Tibial nerve (tissue), 4 donors: ENCODE measurements around the gene PLPP4. TPM values are rescaled to one million over a fixed set of nuclear protein-coding genes. Genes with fewer than 3 reads are reported as not detected.

ENCODE experiments used
- DNase-seq, 2 donors: peaks; one replicate each; pipeline ENCODE4 v3.0.0-alpha.2; 2019; ENCODE audit warnings: low spot score in 2 of 2
- H3K27ac ChIP-seq, 4 donors: fragments of 200-600 bp; sonication (generic) in 3 of 4; one replicate each; pipeline ENCODE4 v1.5.1; 2017 to 2019; ENCODE audit warnings: mild to moderate bottlenecking in 1 of 4
- H3K27me3 ChIP-seq, 2 donors: fragments of 200-600 bp; sonication (generic) in 1 of 2; one replicate each; pipeline versions ENCODE4 v1.5.1 to v1.6.0; 2017 to 2019
- H3K36me3 ChIP-seq, 3 donors: fragments of 200-600 bp; sonication (generic); one replicate each; pipeline ENCODE4 v1.5.1; 2018 to 2019
- H3K4me1 ChIP-seq, 4 donors: fragments of 200-600 bp; sonication (generic) in 3 of 4; one replicate each; pipeline ENCODE4 v1.5.1; 2017 to 2019
- H3K4me3 ChIP-seq, 4 donors: fragments of 200-600 bp; sonication (generic) in 3 of 4; one replicate each; pipeline ENCODE4 v1.5.1; 2017 to 2019; ENCODE audit warnings: mild to moderate bottlenecking in 1 of 4, moderate library complexity in 1 of 4
- H3K9me3 ChIP-seq, 4 donors: fragments of 200-600 bp; sonication (generic) in 3 of 4; one replicate each; pipeline ENCODE4 v1.5.1; 2017 to 2019
- CTCF ChIP-seq, 5 experiments: fragments of 200-600 bp in 3 of 5; fragments of 450-650 bp in 2 of 5; sonication (generic) in 3 of 5; IDR thresholded peaks; one replicate each; pipeline ENCODE4 v1.5.1; 2016 to 2019; ENCODE audit warnings: antibody characterized with exemption in 5 of 5, mild to moderate bottlenecking in 3 of 5, moderate library complexity in 2 of 5
- EP300 ChIP-seq, 2 donors: sonication (generic); formaldehyde crosslinking; IDR thresholded peaks; one replicate each; pipeline ENCODE4 v1.6.1; 2017; ENCODE audit warnings: antibody characterized with exemption in 2 of 2, mild to moderate bottlenecking in 1 of 2
- POLR2A ChIP-seq, 2 donors: fragments of 450-650 bp; IDR thresholded peaks; one replicate each; pipeline ENCODE4 v1.6.1; 2017; ENCODE audit warnings: antibody characterized with exemption in 2 of 2, mild to moderate bottlenecking in 2 of 2, moderate library complexity in 2 of 2
- WGBS, 2 donors: methylation state at CpG; one replicate each; pipeline ENCODE4 v1.1.5; 2018; 5-methylcytosine and 5-hydroxymethylcytosine counted together
- total RNA-seq, 4 donors: library from RNA; depleted of rRNA; stranded (reverse); fragments of >200 nt; gene quantifications; one replicate each; pipeline ENCODE4 v1.1.0, GENCODE V29; 2016

Gene PLPP4
- total RNA-seq, 4 donors from 2014 or later, result not detected

DNA sequence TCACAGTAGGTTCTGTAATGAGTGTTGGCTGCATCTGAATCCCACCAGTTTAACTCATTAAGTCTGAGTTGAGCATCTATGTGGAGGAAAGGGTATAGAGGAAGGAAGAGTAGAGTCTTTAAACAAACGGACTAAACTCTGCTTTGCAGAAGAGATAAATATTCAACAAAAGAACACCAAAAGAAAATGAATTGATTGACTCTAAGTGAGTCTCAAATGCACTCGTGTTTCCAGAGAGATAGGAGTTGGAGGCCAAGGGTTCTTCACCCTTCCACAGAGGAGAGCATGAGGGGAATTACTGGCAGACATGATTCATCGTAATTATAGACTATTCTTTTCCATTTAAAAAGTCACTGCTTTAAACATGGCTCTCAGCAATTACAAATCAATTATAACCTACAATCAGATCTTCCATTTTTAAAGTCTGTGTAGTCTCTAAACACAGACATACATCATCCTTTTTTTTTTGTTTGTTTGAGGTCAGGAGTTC, 56.3 kb downstream of the PLPP4 start:
- Histone ChIP-seq H3K4me3 (no peak overlapping the region), H3K27ac (no peak overlapping the region), H3K4me1 (no peaks in the 10 kb centered on the region), H3K9me3 (no peaks in the 10 kb centered on the region), H3K27me3 (no peaks in the 10 kb centered on the region), H3K36me3 (no peaks in the 10 kb centered on the region)
- 61 to 68% methylated on average over 3 of the region's 3 CpGs for WGBS, 2 donors
- TF ChIP-seq POLR2A (IDR thresholded peaks at IDR 0.05) (no peak), CTCF (IDR thresholded peaks at IDR 0.05) (no peak), EP300 (IDR thresholded peaks at IDR 0.05) (no peak)
- DNase-seq, result no peak

DNA sequence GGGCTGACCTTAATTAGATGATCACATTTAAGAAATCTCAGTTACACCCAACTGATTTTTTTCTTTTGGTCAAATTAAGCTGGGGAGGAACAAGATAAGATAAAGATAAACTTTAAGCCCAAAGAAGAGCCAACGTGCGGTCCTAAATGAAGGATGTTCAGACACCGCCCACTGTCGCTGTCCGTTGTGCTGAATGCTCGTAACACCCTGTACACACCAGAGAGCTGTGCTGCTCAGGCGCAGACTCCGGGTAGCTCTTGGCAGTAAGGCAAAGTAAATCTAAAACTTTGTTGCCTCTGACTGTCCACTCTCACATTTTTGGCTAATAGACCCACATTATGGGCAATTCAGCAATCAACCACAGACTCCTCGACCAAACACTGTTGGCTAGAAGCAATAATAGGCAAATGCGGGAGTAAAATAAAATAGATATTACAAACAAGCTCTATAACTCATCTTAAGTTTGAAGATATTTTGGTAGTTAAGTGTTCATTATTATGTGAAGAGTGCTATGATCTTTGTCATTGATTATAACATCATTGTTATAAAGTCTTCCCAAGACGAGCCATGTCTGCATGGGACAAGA, 57.1 kb downstream of the PLPP4 start:
- H3K27me3 ChIP-seq, result no peaks in the 10 kb centered on the region
- no peaks in the 10 kb centered on the region for H3K4me1 ChIP-seq
- TF ChIP-seq POLR2A (IDR thresholded peaks at IDR 0.05) (no peak), CTCF (IDR thresholded peaks at IDR 0.05) (no peak), EP300 (IDR thresholded peaks at IDR 0.05) (no peak)
- no peak overlapping the region for H3K4me3 ChIP-seq
- H3K27ac ChIP-seq, result no peak overlapping the region
- no peak for DNase-seq
- no peaks in the 10 kb centered on the region for H3K9me3 ChIP-seq
- no peaks in the 10 kb centered on the region for H3K36me3 ChIP-seq
- 31 to 34% methylated on average over 11 of the region's 11 CpGs for WGBS, 2 donors

DNA sequence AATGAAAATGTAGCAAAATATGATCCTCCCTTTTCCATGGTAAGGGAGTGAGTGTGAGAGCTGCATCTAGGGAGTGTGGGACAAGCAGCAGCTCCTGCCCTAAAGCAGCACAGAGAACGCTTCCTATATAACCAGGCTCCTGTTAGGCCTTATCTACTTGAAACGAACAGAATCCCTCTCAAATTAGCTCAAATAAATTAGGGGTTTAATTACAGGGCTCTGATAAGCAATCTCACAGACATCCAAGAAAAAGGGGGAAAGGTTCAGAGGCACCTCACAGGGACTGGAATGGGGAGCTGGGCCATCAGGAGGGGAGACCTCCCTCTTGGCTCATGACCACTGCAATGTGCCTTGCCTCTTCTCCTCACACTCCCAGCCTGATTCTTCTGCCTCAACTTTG, 57.9 kb downstream of the PLPP4 start:
- Histone ChIP-seq H3K9me3 (no peaks in the 10 kb centered on the region), H3K4me3 (no peak overlapping the region), H3K36me3 (no peaks in the 10 kb centered on the region), H3K4me1 (no peaks in the 10 kb centered on the region), H3K27ac (no peak overlapping the region), H3K27me3 (no peaks in the 10 kb centered on the region)
- no peak for TF ChIP-seq EP300 (IDR thresholded peaks at IDR 0.05)
- TF ChIP-seq POLR2A (IDR thresholded peaks at IDR 0.05), result no peak
- TF ChIP-seq CTCF (IDR thresholded peaks at IDR 0.05), result no peak
- DNase-seq, result no peak
- WGBS, 2 donors, result 58 to 67% methylated on average over 2 of the region's 2 CpGs

GRCh38 chr10:120515741-120516140, 58.7 kb downstream of the PLPP4 start:
- no peak for TF ChIP-seq EP300 (IDR thresholded peaks at IDR 0.05)
- TF ChIP-seq CTCF (IDR thresholded peaks at IDR 0.05), result no peak
- TF ChIP-seq POLR2A (IDR thresholded peaks at IDR 0.05), result no peak
- H3K27ac ChIP-seq, result no peak overlapping the region
- no peaks in the 10 kb centered on the region for H3K36me3 ChIP-seq
- no peaks in the 10 kb centered on the region for H3K27me3 ChIP-seq
- no peaks in the 10 kb centered on the region for H3K9me3 ChIP-seq
- no peak for DNase-seq
- no peak overlapping the region for H3K4me3 ChIP-seq
- WGBS, 2 donors, result 75 to 77% methylated on average over 2 of the region's 2 CpGs
- H3K4me1 ChIP-seq, result no peaks in the 10 kb centered on the region

DNA sequence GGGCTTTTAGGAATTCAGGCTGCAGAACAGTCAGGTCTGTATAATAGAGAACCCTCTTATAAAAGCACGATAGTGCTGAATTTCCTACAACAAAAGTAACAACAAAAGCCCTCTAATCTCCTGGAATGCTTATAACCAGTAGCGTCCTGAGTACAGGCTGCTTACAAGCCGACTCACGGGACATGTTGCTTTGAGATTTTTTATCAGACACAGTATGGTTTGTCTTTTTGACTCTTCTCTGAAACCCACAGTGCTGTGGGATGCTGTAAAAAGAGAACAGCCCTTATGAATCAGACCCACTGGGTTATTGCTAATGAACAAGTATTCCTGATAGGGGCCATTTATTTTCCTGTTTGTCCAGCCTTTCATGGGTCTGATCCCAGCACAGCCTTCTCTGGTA, 59.4 kb downstream of the PLPP4 start:
- TF ChIP-seq EP300 (IDR thresholded peaks at IDR 0.05) (no peak), POLR2A (IDR thresholded peaks at IDR 0.05) (no peak), CTCF (IDR thresholded peaks at IDR 0.05) (no peak)
- H3K36me3 ChIP-seq, result no peaks in the 10 kb centered on the region
- no peaks in the 10 kb centered on the region for H3K4me1 ChIP-seq
- no peak overlapping the region for H3K4me3 ChIP-seq
- no peaks in the 10 kb centered on the region for H3K9me3 ChIP-seq
- H3K27me3 ChIP-seq, result no peaks in the 10 kb centered on the region
- 63 to 73% methylated on average over 4 of the region's 4 CpGs for WGBS, 2 donors
- DNase-seq, result no peak
- no peak overlapping the region for H3K27ac ChIP-seq
